ENCODE data around the gene C8G.

GRCh38 chr9:136954270-136955083 is 9.4 kb downstream of the C8G start:
- no peak for TF ChIP-seq EZH2 (IDR thresholded peaks at IDR 0.05; ENCODE audit: borderline replicate concordance, insufficient read depth, low read length, poor library complexity, severe bottlenecking)
- TF ChIP-seq, protein P1, sequence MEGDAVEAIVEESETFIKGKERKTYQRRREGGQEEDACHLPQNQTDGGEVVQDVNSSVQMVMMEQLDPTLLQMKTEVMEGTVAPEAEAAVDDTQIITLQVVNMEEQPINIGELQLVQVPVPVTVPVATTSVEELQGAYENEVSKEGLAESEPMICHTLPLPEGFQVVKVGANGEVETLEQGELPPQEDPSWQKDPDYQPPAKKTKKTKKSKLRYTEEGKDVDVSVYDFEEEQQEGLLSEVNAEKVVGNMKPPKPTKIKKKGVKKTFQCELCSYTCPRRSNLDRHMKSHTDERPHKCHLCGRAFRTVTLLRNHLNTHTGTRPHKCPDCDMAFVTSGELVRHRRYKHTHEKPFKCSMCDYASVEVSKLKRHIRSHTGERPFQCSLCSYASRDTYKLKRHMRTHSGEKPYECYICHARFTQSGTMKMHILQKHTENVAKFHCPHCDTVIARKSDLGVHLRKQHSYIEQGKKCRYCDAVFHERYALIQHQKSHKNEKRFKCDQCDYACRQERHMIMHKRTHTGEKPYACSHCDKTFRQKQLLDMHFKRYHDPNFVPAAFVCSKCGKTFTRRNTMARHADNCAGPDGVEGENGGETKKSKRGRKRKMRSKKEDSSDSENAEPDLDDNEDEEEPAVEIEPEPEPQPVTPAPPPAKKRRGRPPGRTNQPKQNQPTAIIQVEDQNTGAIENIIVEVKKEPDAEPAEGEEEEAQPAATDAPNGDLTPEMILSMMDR (IDR thresholded peaks at IDR 0.05; ENCODE audit: poor library complexity, severe bottlenecking) = no peak
